Measurements from ENCODE around the gene NMNAT2. TPM values are rescaled to one million over a fixed set of nuclear protein-coding genes. Genes with fewer than 3 reads are reported as not detected.

NMNAT2 gene
- total and polyA plus RNA-seq, 10 of the 15 experiments (the other 5 are each of a cell fraction or from before 2014, with no cell fraction given) = 0.02 to 2.0 (median 0.60) TPM

DNA sequence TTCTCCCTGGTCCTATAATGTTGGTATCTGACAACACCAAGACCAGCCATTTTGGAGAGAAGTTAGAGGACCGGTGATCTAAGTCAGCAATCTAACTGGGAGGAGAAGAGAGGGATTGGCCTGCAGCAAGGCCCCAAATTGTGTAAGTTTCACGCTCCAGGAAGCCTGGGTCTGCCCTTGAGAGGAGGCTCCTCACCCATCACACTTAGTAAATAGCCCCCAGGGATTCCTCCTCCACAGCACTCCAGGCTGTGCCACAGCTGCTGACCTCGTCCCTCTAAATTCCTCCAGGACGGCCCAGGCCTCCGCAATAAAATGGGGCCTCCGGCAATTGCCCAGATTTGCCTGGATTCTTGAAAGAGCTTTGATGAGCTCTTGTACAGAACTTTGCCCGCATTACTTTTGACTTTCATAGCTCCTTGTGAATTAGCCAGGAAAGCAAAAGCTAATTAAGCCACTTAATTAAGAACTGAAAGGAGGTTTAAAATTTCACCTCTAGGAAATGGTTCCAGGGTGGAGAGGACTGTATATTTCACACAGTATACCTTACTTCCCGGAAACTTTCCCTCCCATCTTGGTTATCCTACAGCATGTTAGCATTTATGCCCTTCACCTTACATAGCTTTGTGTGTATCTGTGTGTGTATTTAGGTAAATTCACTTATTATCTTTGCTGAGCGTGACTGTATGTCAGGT lies 141.6 kb downstream of the NMNAT2 start:
- ChIA-PET CTCF (interaction anchor here (0.6 to 9.3 kb wide), 14 partner anchors 11 to 403 kb away, joined by 3 to 146 read pairs (median 3); no protein-coding TSS in a partner anchor), SMC1A (ENCODE audit: uncharacterized antibody, unreplicated experiment) (interaction anchor here (1.0 to 2.8 kb wide), 13 partner anchors 9 to 314 kb away, joined by 3 to 15 read pairs (median 4); no protein-coding TSS in a partner anchor), RAD21 (ENCODE audit: unreplicated experiment) (interaction anchor here (0.7 to 2.0 kb wide), 6 partner anchors 42 to 314 kb away, joined by 3 to 9 read pairs (median 6); no protein-coding TSS in a partner anchor), POLR2A (interaction anchor here (1.2 kb wide), 1 partner anchor 28 kb away, joined by 3 read pairs; no protein-coding TSS in a partner anchor)
- no peak overlapping the region for H2AFZ ChIP-seq (ENCODE audit: control insufficient read depth, low read depth, low read length)
- no peak overlapping the region for H3K4me3 ChIP-seq
- no peak overlapping the region for H3K27ac ChIP-seq (ENCODE audit: control insufficient read depth, insufficient read depth)
- no peaks in the 10 kb centered on the region for H3K36me3 ChIP-seq (ENCODE audit: control insufficient read depth in 2 of 2, insufficient read depth in 2 of 2, low read length in 1 of 2)
- no peak for ATAC-seq
- no peaks in the 10 kb centered on the region for H3K27me3 ChIP-seq (replicated peaks in 1 of 2; ENCODE audit: control insufficient read depth in 2 of 2, insufficient read depth in 2 of 2, low read length in 1 of 2)
- intact Hi-C loops (cut with micrococcal nuclease; ENCODE audit: unreplicated experiment) (loop anchor here (10.0 kb wide), 1 partner anchor 62 kb away; no protein-coding TSS in a partner anchor), in situ Hi-C loops (cut with MboI) (no loop called here)
- no TSS peak for BruUV-seq (replicated peaks)
- no peaks in the 10 kb centered on the region for H3K79me2 ChIP-seq (ENCODE audit: control insufficient read depth, insufficient read depth, low read length)
- no peak overlapping the region for H3K4me2 ChIP-seq (ENCODE audit: control insufficient read depth, insufficient read depth)
- FAIRE-seq = no peak
- 45% methylated on average over 9 of the region's 9 CpGs for WGBS (ENCODE audit: insufficient coverage, insufficient replicate concordance, low lambda C conversion rate, missing lambda C conversion rate)
- DNase-seq (ENCODE audit: low read depth, low spot score) = no peak
- H4K20me1 ChIP-seq (ENCODE audit: control insufficient read depth, insufficient read depth) = no peaks in the 10 kb centered on the region
- no peaks in the 10 kb centered on the region for H3K9me3 ChIP-seq (replicated peaks; ENCODE audit: control insufficient read depth, insufficient read depth, low read length)
- H3K4me1 ChIP-seq (ENCODE audit: control insufficient read depth, insufficient read depth, low read length) = peaks cover under 1% of the 10 kb centered on the region; the same call in 1 of the 2 replicates
- H3K9ac ChIP-seq (ENCODE audit: control insufficient read depth, insufficient read depth, low read length) = no peak overlapping the region
- TF ChIP-seq NFYB (IDR thresholded peaks at IDR 0.05; ENCODE audit: insufficient read depth, low read depth, low read length) = 0 out of 2 replicates have a peak, but pooled peaks have one; percentile 4
- no peak for TF ChIP-seq PAX5 (IDR thresholded peaks at IDR 0.05; ENCODE audit: borderline replicate concordance, low read depth, low read length)
- no peak for TF ChIP-seq NR2C2 (IDR thresholded peaks at IDR 0.05; ENCODE audit: borderline replicate concordance, control insufficient read depth, insufficient read length, low read depth)
- no peak for TF ChIP-seq ZNF207 (IDR thresholded peaks at IDR 0.05; ENCODE audit: borderline replicate concordance)

DNA sequence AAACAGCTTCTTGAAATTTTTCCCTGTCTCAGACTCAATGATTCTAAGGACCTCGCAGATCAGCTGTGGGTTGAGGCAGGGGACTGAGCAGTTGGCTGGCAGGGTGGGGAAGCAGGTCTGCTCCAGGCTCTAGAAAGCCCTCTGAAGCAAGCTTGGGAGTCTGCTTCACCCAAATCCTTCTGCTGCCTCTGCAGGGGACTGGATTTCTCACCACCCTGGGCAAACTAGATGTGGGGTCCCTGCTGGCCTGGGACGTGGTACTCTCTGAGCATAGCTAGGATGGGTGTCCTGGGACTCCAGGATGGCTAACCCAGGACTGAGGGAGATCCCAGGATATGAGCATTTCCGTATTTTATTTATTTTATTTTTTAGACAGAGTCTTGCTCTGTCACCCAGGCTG lies 142.9 kb downstream of the NMNAT2 start:
- Histone ChIP-seq H3K27ac (ENCODE audit: control insufficient read depth, insufficient read depth) (no peak overlapping the region), H3K4me1 (ENCODE audit: control insufficient read depth, insufficient read depth, low read length) (no peaks in the 10 kb centered on the region; the same call in 1 of the 2 replicates), H4K20me1 (ENCODE audit: control insufficient read depth, insufficient read depth) (no peaks in the 10 kb centered on the region), H3K9ac (ENCODE audit: control insufficient read depth, insufficient read depth, low read length) (no peak overlapping the region), H3K9me3 (replicated peaks; ENCODE audit: control insufficient read depth, insufficient read depth, low read length) (no peaks in the 10 kb centered on the region), H3K79me2 (ENCODE audit: control insufficient read depth, insufficient read depth, low read length) (no peaks in the 10 kb centered on the region), H2AFZ (ENCODE audit: control insufficient read depth, low read depth, low read length) (no peak overlapping the region), H3K4me3 (no peak overlapping the region), H3K4me2 (ENCODE audit: control insufficient read depth, insufficient read depth) (no peak overlapping the region), H3K27me3 (replicated peaks in 1 of 2; ENCODE audit: control insufficient read depth in 2 of 2, insufficient read depth in 2 of 2, low read length in 1 of 2) (no peaks in the 10 kb centered on the region), H3K36me3 (ENCODE audit: control insufficient read depth in 2 of 2, insufficient read depth in 2 of 2, low read length in 1 of 2) (no peaks in the 10 kb centered on the region)
- ATAC-seq (no peak), FAIRE-seq (no peak), DNase-seq (ENCODE audit: low read depth, low spot score) (no peak)
- 11% methylated on average over 3 of the region's 3 CpGs for WGBS (ENCODE audit: insufficient coverage, insufficient replicate concordance, low lambda C conversion rate, missing lambda C conversion rate)
- TF ChIP-seq STAT1 (conservative IDR thresholded peaks at IDR 0.05) (no peak), NFYB (IDR thresholded peaks at IDR 0.05; ENCODE audit: insufficient read depth, low read depth, low read length) (no peak), TARDBP (IDR thresholded peaks at IDR 0.05; ENCODE audit: borderline replicate concordance) (no peak)
- BruUV-seq (replicated peaks) = no TSS peak
- intact Hi-C loops (cut with micrococcal nuclease; ENCODE audit: unreplicated experiment) (loop anchor here (10.0 kb wide), 1 partner anchor 61 kb away; no protein-coding TSS in a partner anchor), in situ Hi-C loops (cut with MboI) (no loop called here)
- CTCF ChIA-PET = interaction anchor here (1.1 to 9.3 kb wide), 4 partner anchors 8 to 48 kb away, joined by 3 to 146 read pairs (median 6); no protein-coding TSS in a partner anchor
- SMC1A ChIA-PET (ENCODE audit: uncharacterized antibody, unreplicated experiment) = interaction anchor here (0.8 to 1.9 kb wide), 4 partner anchors 26 to 90 kb away, joined by 3 to 10 read pairs (median 6); no protein-coding TSS in a partner anchor
- POLR2A ChIA-PET = interaction anchor here (1.2 kb wide), 1 partner anchor 26 kb away, joined by 3 read pairs; no protein-coding TSS in a partner anchor
- RAD21 ChIA-PET (ENCODE audit: unreplicated experiment) = interaction anchor here (0.6 to 1.7 kb wide), 3 partner anchors 44 to 204 kb away, joined by 3 to 9 read pairs (median 4); no protein-coding TSS in a partner anchor

Data from GM12878 (cell line).